Right ventricle myocardium superior (tissue), 1 donor: Measurements from ENCODE around the gene TRMO. TPM values are rescaled to one million over a fixed set of nuclear protein-coding genes. Genes with fewer than 3 reads are reported as not detected.

Experiments
- ATAC-seq: fragments of 200-7000 bp; cut with Tn5 transposase; one replicate; pipeline ENCODE4 v1.9.1; 2020; ENCODE audit warnings: mild to moderate bottlenecking; ENCODE audit not compliant: poor library complexity
- DNase-seq: peaks from one replicate; pipeline ENCODE4 v3.0.0-alpha.2; 2020
- intact Hi-C: fragments of 100-400 bp; cut with DNase I; formaldehyde crosslinking; loops from one replicate; pipeline ENCODE4 v1.11.2; 2022
- total RNA-seq: library from RNA; stranded (reverse); fragmentation: NEBNext Ultra II Directional; extraction: Animal tissue kit (Norgen Biotek cat#: 25700); gene quantifications from one replicate; pipeline ENCODE4 v1.2.1, GENCODE V29; 2021
- donor health status: DM: no; HTN: yes; CAD: no; lungs with severe emphysema.

Gene TRMO
- total RNA-seq, 1 donor from 2014 or later, result 5.8 TPM

DNA sequence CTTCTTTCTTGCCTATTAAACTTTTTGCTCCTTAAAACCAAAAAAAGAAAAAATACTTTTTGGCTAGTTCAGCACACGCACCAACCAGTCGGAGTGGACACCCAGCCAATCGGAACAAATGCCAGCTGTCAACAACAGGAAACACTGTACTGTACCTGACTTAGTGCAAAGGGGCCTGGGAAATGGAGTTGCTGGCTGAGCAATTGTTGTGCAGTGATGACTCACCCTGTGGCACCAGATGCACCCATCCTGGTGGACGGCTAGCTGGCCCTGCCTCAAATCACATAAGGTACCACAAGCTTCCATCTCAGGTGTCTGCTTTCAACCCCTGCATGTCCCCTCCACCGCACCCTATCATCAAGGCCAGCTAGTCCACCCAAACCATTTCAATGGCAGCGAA lies 48.4 kb downstream of the TRMO start:
- DNase-seq (no peak), ATAC-seq (no peak)
- intact Hi-C loops, result no loop called here

GRCh38 chr9:97873425-97873824 lies 48.9 kb downstream of the TRMO start:
- DNase-seq (no peak), ATAC-seq (no peak)
- intact Hi-C loops, result no loop called here

- ATAC-seq (no peak), DNase-seq (no peak)
- intact Hi-C loops, result no loop called here
Observed at GRCh38 chr9:97868859-97869258, 53.4 kb downstream of the TRMO start.

- intact Hi-C loops, result no loop called here
- no peak for ATAC-seq
- no peak for DNase-seq
Observed at GRCh38 chr9:97866848-97867247, 55.5 kb downstream of the TRMO start.

GRCh38 chr9:97866300-97866699 lies 56.0 kb downstream of the TRMO start:
- intact Hi-C loops, result no loop called here
- DNase-seq, result no peak
- ATAC-seq, result no peak

DNA sequence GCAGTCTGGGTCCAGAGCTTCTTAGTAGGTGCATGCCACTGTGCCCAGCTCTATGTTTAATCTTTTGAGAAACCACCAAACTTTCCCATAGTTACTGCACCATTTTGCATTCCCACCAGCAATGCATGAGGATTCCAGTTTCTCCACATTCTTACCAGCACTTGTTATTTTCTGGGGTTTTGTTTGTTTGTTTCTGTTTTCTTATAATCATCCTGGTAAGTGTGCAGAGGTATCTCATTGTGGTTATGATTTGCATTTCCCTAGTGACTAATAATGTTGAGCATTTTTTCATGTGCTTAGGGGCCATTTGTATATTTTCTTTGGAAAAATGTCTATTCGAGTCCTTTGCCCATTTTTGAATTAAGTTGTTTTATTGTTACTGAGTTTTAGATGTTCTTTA lies 57.9 kb downstream of the TRMO start:
- intact Hi-C loops, result no loop called here
- no peak for ATAC-seq
- DNase-seq, result no peak

GRCh38 chr9:97863314-97863713 lies 59.0 kb downstream of the TRMO start:
- ATAC-seq (no peak), DNase-seq (no peak)
- intact Hi-C loops, result no loop called here

GRCh38 chr9:97861148-97861475 lies 61.2 kb downstream of the TRMO start:
- no peak for ATAC-seq
- intact Hi-C loops, result no loop called here
- no peak for DNase-seq

DNA sequence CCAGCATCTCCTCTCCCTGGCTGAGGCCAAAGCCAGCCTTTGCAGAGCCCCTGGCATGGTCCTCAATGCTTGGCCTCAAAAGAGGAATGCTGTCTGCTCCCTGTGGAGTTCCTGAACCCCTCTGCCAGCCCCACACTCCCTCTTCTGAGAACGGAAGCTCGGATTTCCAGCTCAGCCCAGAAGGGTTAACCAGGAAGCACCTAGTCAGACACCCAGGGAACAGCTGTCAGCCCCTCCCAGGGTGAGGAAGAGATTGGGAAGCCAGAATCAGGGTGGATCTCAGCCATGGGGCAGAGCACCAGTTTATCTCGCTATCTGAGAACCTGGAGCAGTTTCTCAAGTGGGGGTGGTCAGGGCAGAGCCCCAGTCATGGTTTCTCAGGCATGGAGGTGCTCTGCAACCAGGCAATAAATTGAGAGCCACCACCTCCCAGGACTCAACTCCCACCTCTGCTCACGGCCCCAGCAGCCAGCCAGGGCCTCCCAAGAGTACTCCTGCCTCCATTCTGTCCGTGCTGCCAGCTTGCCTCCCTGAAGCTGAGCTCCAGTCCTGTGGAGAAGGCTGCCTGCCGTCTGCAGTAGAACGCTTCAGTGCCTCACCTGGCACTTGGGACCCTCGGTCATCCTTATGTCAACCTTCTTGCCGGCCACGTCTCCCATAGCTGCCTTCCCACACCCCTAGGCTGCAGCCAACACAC lies 61.7 kb downstream of the TRMO start:
- DNase-seq, result no peak
- no peak for ATAC-seq
- intact Hi-C loops, result no loop called here

DNA sequence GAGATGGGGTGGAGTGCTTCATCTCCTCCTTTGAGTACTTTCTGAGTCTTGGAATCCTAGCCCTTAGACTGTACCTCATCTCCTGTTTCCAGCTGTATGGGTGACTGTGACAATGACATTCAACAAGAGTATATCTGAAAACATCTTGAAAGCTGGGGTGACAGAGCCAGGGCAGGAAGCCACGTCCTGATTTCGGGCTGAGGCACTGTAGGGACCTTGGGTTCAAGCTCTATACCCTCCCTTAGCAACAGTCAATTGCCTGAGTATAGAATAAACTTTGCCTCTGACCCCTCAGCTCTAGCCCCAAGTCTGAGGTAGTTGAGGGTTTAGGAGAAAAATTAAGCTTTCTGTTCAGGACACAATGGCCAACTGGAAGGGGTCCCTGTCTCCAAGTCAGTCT lies 63.0 kb downstream of the TRMO start:
- ATAC-seq, result no peak
- DNase-seq, result no peak
- intact Hi-C loops, result no loop called here

GRCh38 chr9:97858826-97859225 lies 63.5 kb downstream of the TRMO start:
- intact Hi-C loops, result no loop called here
- ATAC-seq, result no peak

DNA sequence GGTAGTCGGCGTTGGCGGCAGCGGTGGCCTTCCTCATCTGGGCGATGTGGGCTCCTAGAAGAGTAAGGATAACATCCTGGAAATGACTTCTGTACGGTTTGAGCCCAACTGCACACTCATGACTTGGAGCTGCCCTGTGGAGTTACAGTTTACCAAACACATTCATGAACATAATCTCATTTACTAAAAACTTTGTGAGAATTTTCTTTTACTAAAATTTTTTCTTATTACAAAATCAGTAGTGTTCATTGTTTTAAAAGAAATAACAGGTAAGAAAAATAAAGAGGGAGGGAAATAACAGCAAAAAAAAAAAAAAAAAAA lies 63.9 kb downstream of the TRMO start:
- DNase-seq (no peak), ATAC-seq (no peak)
- intact Hi-C loops, result no loop called here

More at GRCh38 chr9:97858826-97859225, 63.5 kb downstream of the TRMO start:
- no peak for DNase-seq

- ATAC-seq (no peak), DNase-seq (no peak)
- intact Hi-C loops, result no loop called here
Observed at GRCh38 chr9:97857606-97858392, 64.5 kb downstream of the TRMO start.

- DNase-seq (no peak), ATAC-seq (no peak)
- intact Hi-C loops, result no loop called here
Observed at GRCh38 chr9:97856857-97857605, 65.3 kb downstream of the TRMO start.

DNA sequence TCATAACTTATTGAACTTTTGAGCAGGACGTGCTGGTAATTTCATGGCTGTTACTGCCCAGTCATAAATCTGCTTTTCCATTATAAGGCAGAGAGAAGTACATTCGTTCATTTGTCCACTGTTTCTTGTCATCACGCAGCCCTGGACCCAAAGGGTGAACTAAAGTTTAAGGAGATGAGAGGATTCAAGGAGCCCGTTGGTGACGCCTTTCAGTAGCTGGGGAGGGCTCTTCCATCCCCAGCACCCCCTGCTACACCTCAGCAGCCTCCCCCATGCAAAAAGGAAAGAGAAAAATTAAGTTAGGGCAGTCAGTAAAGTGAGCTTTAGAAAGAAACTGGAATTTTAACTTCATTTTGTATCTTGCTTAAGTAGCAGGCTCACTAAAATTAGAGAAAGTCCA lies 66.4 kb downstream of the TRMO start:
- no peak for DNase-seq
- intact Hi-C loops, result no loop called here
- ATAC-seq, result no peak

GRCh38 chr9:97855486-97855875 lies 66.8 kb downstream of the TRMO start:
- ATAC-seq, result no peak
- intact Hi-C loops, result no loop called here
- no peak for DNase-seq

- DNase-seq (no peak), ATAC-seq (no peak)
- intact Hi-C loops, result no loop called here
Observed at GRCh38 chr9:97854696-97855485, 67.4 kb downstream of the TRMO start.
